Stimulated activated CD8-positive, alpha-beta memory T cell treated with anti-CD3 and anti-CD28 coated beads, Interleukin-2, amount 100 ng/mL, for 1 hour (primary cell): ENCODE results near the gene S100A8.
A peak's percentile ranks its signal among the peaks of the same experiment; 100 is the strongest.
"Not testable (repeated sequence)": the region's sequence is repeated elsewhere in the genome, so short reads cannot be mapped to it uniquely, and the experiment has no call there.

Experiments used
- DNase-seq, 2 donors: peaks; one replicate each; pipeline ENCODE4 v3.0.0-alpha.2; 2020; ENCODE audit warnings: low read depth in 2 of 2

S100A8 gene

GRCh38 chr1:153390938-153391710 lies at the start of gene S100A8:
Gene S100A8, minus strand, starts transcription at chr1:153391073. Its CDS starts 538 bp downstream, at chr1:153390535.
- no peak for DNase-seq

GRCh38 chr1:153439273-153439672 lies 48.4 kb upstream of the S100A8 start:
- no peak for DNase-seq

- no peak for DNase-seq
These were observed 47.7 kb upstream of the S100A8 start for GRCh38 chr1:153438599-153438998.

- no peak for DNase-seq
These were observed 46.4 kb upstream of the S100A8 start for GRCh38 chr1:153437236-153437635.

GRCh38 chr1:153434746-153435455 lies 44.0 kb upstream of the S100A8 start:
- DNase-seq, result no peak

- no peak for DNase-seq
These were observed 42.2 kb upstream of the S100A8 start for GRCh38 chr1:153432874-153433681.

GRCh38 chr1:153431928-153432327 lies 41.1 kb upstream of the S100A8 start:
- no peak for DNase-seq

- no peak for DNase-seq
These were observed 40.6 kb upstream of the S100A8 start for GRCh38 chr1:153431427-153431826.

- DNase-seq, result no peak
These were observed 40.1 kb upstream of the S100A8 start for GRCh38 chr1:153431002-153431401.

- no peak for DNase-seq
These were observed 39.7 kb upstream of the S100A8 start for GRCh38 chr1:153430561-153430960.

- no peak for DNase-seq
These were observed 39.3 kb upstream of the S100A8 start for GRCh38 chr1:153430166-153430553.

GRCh38 chr1:153429266-153430165 lies 38.6 kb upstream of the S100A8 start:
- DNase-seq, result no peak

GRCh38 chr1:153428791-153429190 lies 37.9 kb upstream of the S100A8 start:
- DNase-seq, result no peak

- DNase-seq, result no peak
These were observed 37.3 kb upstream of the S100A8 start for GRCh38 chr1:153428073-153428638.

GRCh38 chr1:153426809-153427208 lies 35.9 kb upstream of the S100A8 start:
- DNase-seq, result no peak

GRCh38 chr1:153422450-153423068 lies 31.7 kb upstream of the S100A8 start:
- DNase-seq, result peak; percentile 26 to 41

GRCh38 chr1:153420306-153420705 lies 29.4 kb upstream of the S100A8 start:
- DNase-seq, result no peak

GRCh38 chr1:153419436-153419793 lies 28.5 kb upstream of the S100A8 start:
- not testable (repeated sequence) for DNase-seq

GRCh38 chr1:153418758-153419435 lies 28.0 kb upstream of the S100A8 start:
- DNase-seq, result not testable (repeated sequence)
